ENCODE measurements around the gene SPON1. TPM values are rescaled to one million over a fixed set of nuclear protein-coding genes. Genes with fewer than 3 reads are reported as not detected.

Gene SPON1
- total and polyA plus RNA-seq, 8 donors, result 0.83 to 17.5 (median 1.7) TPM

DNA sequence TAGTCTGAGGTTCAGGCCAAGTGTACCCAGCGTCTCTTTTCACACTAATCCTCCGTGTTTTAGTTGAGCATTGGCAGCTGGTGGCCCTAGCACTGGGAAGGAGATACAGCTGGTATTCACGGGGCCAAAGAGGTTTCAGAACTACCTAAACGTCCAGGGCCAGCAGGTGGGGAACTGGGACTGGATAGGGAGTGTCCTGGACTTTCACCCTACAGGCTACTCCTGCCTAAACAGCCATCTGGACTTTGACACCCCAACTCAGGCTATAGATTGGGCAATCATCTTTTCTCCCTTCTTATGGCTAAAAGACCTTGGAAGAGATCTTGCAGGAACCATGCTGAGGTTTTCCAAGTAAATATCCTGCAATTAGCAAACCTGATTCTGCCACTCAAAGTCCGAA is 2.8 kb downstream of the SPON1 start:
- Histone ChIP-seq H3K4me1 (peaks cover 0 to 3% (median 0%) of the 10 kb centered on the region in 3 donors), H3K27me3 (peaks cover 0 to 31% (median 2%) of the 10 kb centered on the region in 4 donors), H3K4me3 (no peak overlapping the region), H3K9me3 (no peaks in the 10 kb centered on the region), H3K36me3 (no peaks in the 10 kb centered on the region), H3K27ac (no peak overlapping the region)
- DNase-seq (no peak), FAIRE-seq (no peak), ATAC-seq (peak in 2 of 4 donors; percentile 34 to 36)
- TF ChIP-seq, protein P1, sequence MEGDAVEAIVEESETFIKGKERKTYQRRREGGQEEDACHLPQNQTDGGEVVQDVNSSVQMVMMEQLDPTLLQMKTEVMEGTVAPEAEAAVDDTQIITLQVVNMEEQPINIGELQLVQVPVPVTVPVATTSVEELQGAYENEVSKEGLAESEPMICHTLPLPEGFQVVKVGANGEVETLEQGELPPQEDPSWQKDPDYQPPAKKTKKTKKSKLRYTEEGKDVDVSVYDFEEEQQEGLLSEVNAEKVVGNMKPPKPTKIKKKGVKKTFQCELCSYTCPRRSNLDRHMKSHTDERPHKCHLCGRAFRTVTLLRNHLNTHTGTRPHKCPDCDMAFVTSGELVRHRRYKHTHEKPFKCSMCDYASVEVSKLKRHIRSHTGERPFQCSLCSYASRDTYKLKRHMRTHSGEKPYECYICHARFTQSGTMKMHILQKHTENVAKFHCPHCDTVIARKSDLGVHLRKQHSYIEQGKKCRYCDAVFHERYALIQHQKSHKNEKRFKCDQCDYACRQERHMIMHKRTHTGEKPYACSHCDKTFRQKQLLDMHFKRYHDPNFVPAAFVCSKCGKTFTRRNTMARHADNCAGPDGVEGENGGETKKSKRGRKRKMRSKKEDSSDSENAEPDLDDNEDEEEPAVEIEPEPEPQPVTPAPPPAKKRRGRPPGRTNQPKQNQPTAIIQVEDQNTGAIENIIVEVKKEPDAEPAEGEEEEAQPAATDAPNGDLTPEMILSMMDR (IDR thresholded peaks at IDR 0.05), result no peak
- WGBS, 2 donors, result 47 to 51% methylated on average over 5 of the region's 5 CpGs
- intact Hi-C loops (cut with DNase I), result loop anchor here in 1 of 3 donors (10.0 kb wide), 1 partner anchor 179 kb away; no protein-coding TSS in a partner anchor

DNA sequence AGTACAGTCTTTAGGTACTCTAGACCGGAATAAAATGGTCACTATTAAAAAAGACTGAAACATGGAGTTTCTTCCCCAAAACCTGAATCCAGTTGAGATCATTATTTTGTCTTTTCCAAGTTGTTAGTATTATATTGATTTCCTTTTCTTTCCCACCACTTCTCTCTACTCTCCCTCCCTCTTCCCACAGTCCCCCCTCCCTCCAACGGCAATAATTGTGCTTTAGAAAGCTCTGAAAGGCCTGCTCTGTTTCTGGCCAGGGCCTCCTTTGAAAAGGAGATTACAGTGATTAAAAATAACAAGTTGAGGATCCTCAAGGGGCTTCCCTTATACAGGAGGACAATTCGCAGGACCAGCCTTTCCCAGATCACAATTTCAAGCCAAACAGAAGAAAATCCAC is 3.5 kb downstream of the SPON1 start:
- Histone ChIP-seq H3K27ac (no peak overlapping the region), H3K9me3 (no peaks in the 10 kb centered on the region), H3K4me3 (no peak overlapping the region), H3K4me1 (peaks cover 0 to 3% (median 0%) of the 10 kb centered on the region in 3 donors), H3K27me3 (peaks cover 0 to 31% (median 2%) of the 10 kb centered on the region in 4 donors), H3K36me3 (no peaks in the 10 kb centered on the region)
- WGBS, 2 donors, result 77 to 80% methylated on average over 3 of the region's 3 CpGs
- no peak for DNase-seq
- no peak for FAIRE-seq
- no peak for ATAC-seq
- TF ChIP-seq, protein P1 (IDR thresholded peaks at IDR 0.05), result no peak
- intact Hi-C loops (cut with DNase I), result loop anchor here in 1 of 3 donors (10.0 kb wide), 1 partner anchor 179 kb away; no protein-coding TSS in a partner anchor

DNA sequence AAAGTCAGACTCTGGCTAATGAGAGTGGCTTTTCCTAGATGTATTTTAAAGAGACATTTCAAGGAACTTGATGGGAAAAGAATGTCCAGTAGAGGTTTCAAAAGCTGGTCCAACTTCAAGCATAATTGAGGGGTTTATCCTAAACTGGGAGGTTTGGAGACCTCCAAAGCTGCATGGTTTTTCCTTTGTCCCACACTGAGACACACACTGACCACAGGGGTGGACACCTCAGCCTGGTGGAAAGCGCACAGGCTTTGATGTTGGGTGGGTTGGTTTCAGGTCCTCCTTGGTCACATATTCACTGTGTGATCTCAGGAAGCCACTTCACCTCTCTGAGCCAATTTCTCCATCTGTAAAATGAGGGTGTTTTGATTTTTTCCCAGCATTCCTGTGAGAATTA is 4.0 kb downstream of the SPON1 start:
- Histone ChIP-seq H3K4me1 (peaks cover 0 to 3% (median 0%) of the 10 kb centered on the region in 3 donors), H3K4me3 (no peak overlapping the region), H3K9me3 (no peaks in the 10 kb centered on the region), H3K27ac (no peak overlapping the region), H3K27me3 (peaks cover 0 to 31% (median 2%) of the 10 kb centered on the region in 4 donors), H3K36me3 (no peaks in the 10 kb centered on the region)
- TF ChIP-seq, protein P1 (IDR thresholded peaks at IDR 0.05), result no peak
- no peak for DNase-seq
- 91 to 100% methylated on average over 1 of the region's 1 CpG for WGBS, 2 donors
- FAIRE-seq, result no peak
- ATAC-seq, result no peak
- intact Hi-C loops (cut with DNase I), result loop anchor here in 1 of 3 donors (10.0 kb wide), 1 partner anchor 178 kb away; no protein-coding TSS in a partner anchor

DNA sequence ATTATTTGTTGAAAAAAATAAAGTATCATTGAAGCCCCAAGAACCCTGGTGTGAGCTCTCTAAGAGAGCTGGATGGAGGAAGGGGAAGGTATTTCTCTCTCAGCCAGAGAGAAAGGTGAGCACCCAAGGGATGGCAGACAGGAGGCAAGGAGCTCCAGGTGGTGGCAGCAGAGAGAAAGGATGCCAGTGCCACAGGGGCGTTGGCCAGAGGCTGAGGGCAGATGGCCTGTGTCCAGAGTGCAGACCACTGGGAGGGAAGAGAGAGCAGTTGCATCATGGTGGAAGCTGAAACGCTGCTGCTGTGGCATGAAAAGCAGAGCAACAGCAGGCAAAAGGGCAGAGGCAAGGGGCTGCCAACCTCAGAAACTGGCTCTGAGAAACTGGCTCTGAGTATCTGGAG is 8.5 kb downstream of the SPON1 start:
- peaks cover 0 to 16% (median 0%) of the 10 kb centered on the region in 4 donors for H3K27me3 ChIP-seq
- no peaks in the 10 kb centered on the region for H3K4me1 ChIP-seq
- DNase-seq, result no peak
- WGBS, 2 donors, result 38 to 58% methylated on average over 2 of the region's 2 CpGs
- intact Hi-C loops (cut with DNase I), result no loop called here
- no peak overlapping the region for H3K4me3 ChIP-seq
- H3K9me3 ChIP-seq, result no peaks in the 10 kb centered on the region
- H3K36me3 ChIP-seq, result no peaks in the 10 kb centered on the region
- peak in 2 of 4 donors; percentile 49 to 56 for ATAC-seq
- TF ChIP-seq, protein P1 (IDR thresholded peaks at IDR 0.05), result no peak
- FAIRE-seq, result no peak
- no peak overlapping the region for H3K27ac ChIP-seq

Data from pancreas (tissue), 10 donors.